Activated CD8-positive, alpha-beta memory T cell treated with anti-CD3 and anti-CD28 coated beads for 36 hours (primary cell): ENCODE results near the gene SLC41A3. TPM values are rescaled to one million over a fixed set of nuclear protein-coding genes. Genes with fewer than 3 reads are reported as not detected.

Source experiments
- CTCF ChIA-PET: fragments of 350-600 bp; sonication (Branson Sonifier 250); formaldehyde crosslinking; loops from one replicate; lab custom pipeline; 2021; ENCODE audit warnings: antibody characterized with exemption; lab: Charles Lee
- POLR2A ChIA-PET: fragments of 350-600 bp; sonication (Branson Sonifier 250); formaldehyde crosslinking; loops from one replicate; lab custom pipeline; 2021; ENCODE audit warnings: antibody characterized with exemption; lab: Charles Lee
- total RNA-seq, 2 experiments: library from RNA; stranded (reverse); gene quantifications; one replicate each; pipeline ENCODE4 v1.2.3, GENCODE V29; 2021

The SLC41A3 gene
- total RNA-seq, 2 experiments from 2014 or later: 27.8 to 29.1 TPM

- CTCF ChIA-PET: no interaction called here
- POLR2A ChIA-PET: no interaction called here
Measured at GRCh38 chr3:126109146-126109879, 25.4 kb upstream of the SLC41A3 start.

- ChIA-PET CTCF (no interaction called here), POLR2A (no interaction called here)
Measured at GRCh38 chr3:126108676-126109050, 24.7 kb upstream of the SLC41A3 start.

- POLR2A ChIA-PET: no interaction called here
- CTCF ChIA-PET: no interaction called here
Measured at GRCh38 chr3:126107957-126108675, 24.2 kb upstream of the SLC41A3 start.

- CTCF ChIA-PET: no interaction called here
- POLR2A ChIA-PET: no interaction called here
Measured at GRCh38 chr3:126107203-126107939, 23.4 kb upstream of the SLC41A3 start.

- CTCF ChIA-PET: no interaction called here
- POLR2A ChIA-PET: no interaction called here
Measured at GRCh38 chr3:126106336-126107202, 22.6 kb upstream of the SLC41A3 start.

- ChIA-PET POLR2A (no interaction called here), CTCF (no interaction called here)
Measured at GRCh38 chr3:126105691-126106187, 21.8 kb upstream of the SLC41A3 start.

- POLR2A ChIA-PET: no interaction called here
- CTCF ChIA-PET: no interaction called here
Measured at GRCh38 chr3:126104742-126105605, 21.1 kb upstream of the SLC41A3 start.

GRCh38 chr3:126104028-126104635 lies 20.2 kb upstream of the SLC41A3 start:
- CTCF ChIA-PET: interaction anchor here (1.1 kb wide), 1 partner anchor 11 kb away, joined by 3 read pairs; no protein-coding TSS in a partner anchor

GRCh38 chr3:126103121-126104027 lies 19.4 kb upstream of the SLC41A3 start:
- ChIA-PET CTCF (interaction anchor here (1.1 kb wide), 1 partner anchor 11 kb away, joined by 3 read pairs; no protein-coding TSS in a partner anchor), POLR2A (no interaction called here)

More at GRCh38 chr3:126104028-126104635, 20.2 kb upstream of the SLC41A3 start:
- POLR2A ChIA-PET: no interaction called here

- ChIA-PET POLR2A (no interaction called here), CTCF (no interaction called here)
Measured at GRCh38 chr3:126102530-126102951, 18.6 kb upstream of the SLC41A3 start.

- ChIA-PET POLR2A (no interaction called here), CTCF (no interaction called here)
Measured at GRCh38 chr3:126102011-126102410, 18.1 kb upstream of the SLC41A3 start.

GRCh38 chr3:126101521-126101982 lies 17.6 kb upstream of the SLC41A3 start:
- POLR2A ChIA-PET: no interaction called here
- CTCF ChIA-PET: no interaction called here

GRCh38 chr3:126100634-126101301 lies 16.8 kb upstream of the SLC41A3 start:
- POLR2A ChIA-PET: interaction anchor here (0.5 kb wide), 1 partner anchor 726 kb away, joined by 4 read pairs; no protein-coding TSS in a partner anchor

GRCh38 chr3:126100269-126100633 lies 16.3 kb upstream of the SLC41A3 start:
- CTCF ChIA-PET: no interaction called here
- POLR2A ChIA-PET: interaction anchor here (0.5 kb wide), 1 partner anchor 725 kb away, joined by 4 read pairs; no protein-coding TSS in a partner anchor

More at GRCh38 chr3:126100634-126101301, 16.8 kb upstream of the SLC41A3 start:
- CTCF ChIA-PET: no interaction called here

- CTCF ChIA-PET: no interaction called here
- POLR2A ChIA-PET: no interaction called here
Measured at GRCh38 chr3:126098391-126098858, 14.5 kb upstream of the SLC41A3 start.

- ChIA-PET CTCF (no interaction called here), POLR2A (no interaction called here)
Measured at GRCh38 chr3:126097801-126098200, 13.9 kb upstream of the SLC41A3 start.
